Muscle layer of duodenum (tissue), 2 donors: ENCODE data around the gene RAD51B.
A peak's percentile ranks its signal among the peaks of the same experiment; 100 is the strongest.
"Not testable (repeated sequence)": the region's sequence is repeated elsewhere in the genome, so short reads cannot be mapped to it uniquely, and the experiment has no call there.

Experiments
- H3K27ac ChIP-seq: one replicate; pipeline ENCODE4 v1.7.0; 2013; ENCODE audit warnings: mild to moderate bottlenecking, low read length
- H3K27me3 ChIP-seq: one replicate; pipeline ENCODE4 v1.7.0; 2013; ENCODE audit warnings: low read depth, mild to moderate bottlenecking, control low read depth, low read length
- H3K36me3 ChIP-seq, 2 donors: one replicate each; pipeline ENCODE4 v1.7.0; 2013; ENCODE audit warnings: low read length in 2 of 2, control low read depth in 1 of 2, mild to moderate bottlenecking in 1 of 2; ENCODE audit not compliant: insufficient read depth in 2 of 2, control insufficient read depth in 1 of 2
- H3K4me1 ChIP-seq, 2 donors: one replicate each; pipeline ENCODE4 v1.7.0; 2013; ENCODE audit warnings: low read length in 2 of 2, mild to moderate bottlenecking in 2 of 2, control low read depth in 1 of 2, moderate library complexity in 1 of 2; ENCODE audit not compliant: insufficient read depth in 2 of 2, control insufficient read depth in 1 of 2
- H3K4me3 ChIP-seq, 2 donors: one replicate each; pipeline ENCODE4 v1.7.0; 2013; ENCODE audit warnings: low read length in 2 of 2, low read depth in 1 of 2, mild to moderate bottlenecking in 1 of 2
- H3K9me3 ChIP-seq, 2 donors: one replicate each; pipeline ENCODE4 v1.7.0; 2013; ENCODE audit warnings: low read length in 2 of 2, control low read depth in 1 of 2, mild to moderate bottlenecking in 1 of 2; ENCODE audit not compliant: control insufficient read depth in 1 of 2
- donor health status: healthy.

The RAD51B gene

DNA sequence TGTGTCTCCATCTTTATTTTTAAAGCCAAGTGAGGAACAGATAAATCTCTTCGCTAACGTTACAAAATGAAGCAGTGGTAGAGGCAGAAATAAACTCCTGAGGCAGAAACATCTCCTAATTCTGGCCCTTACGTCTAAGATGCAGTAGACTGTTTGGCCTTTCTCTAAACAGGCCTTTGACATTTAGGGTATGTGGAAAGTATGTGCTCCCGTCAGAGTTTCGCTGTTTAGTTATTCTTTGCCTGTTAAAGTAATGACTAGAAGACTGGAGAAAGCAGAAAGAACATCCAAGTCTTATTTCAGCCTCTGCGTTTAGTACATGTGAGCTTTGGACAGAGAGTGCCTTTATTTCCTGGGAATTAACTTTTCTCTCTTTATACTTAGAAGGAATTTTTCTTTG lies 216.6 kb downstream of the RAD51B start:
- H3K4me1 ChIP-seq: peaks cover under 1 to 3% of the 10 kb centered on the region in 2 donors
- peak overlapping the region; percentile 85 for H3K27ac ChIP-seq
- no peaks in the 10 kb centered on the region for H3K27me3 ChIP-seq
- no peaks in the 10 kb centered on the region for H3K9me3 ChIP-seq
- no peak overlapping the region for H3K4me3 ChIP-seq
- no peaks in the 10 kb centered on the region for H3K36me3 ChIP-seq

GRCh38 chr14:68039593-68039992 lies 220.0 kb downstream of the RAD51B start:
- Histone ChIP-seq H3K36me3 (no peaks in the 10 kb centered on the region), H3K9me3 (no peaks in the 10 kb centered on the region), H3K4me3 (no peak overlapping the region), H3K4me1 (peaks cover 9 to 18% of the 10 kb centered on the region in 2 donors), H3K27me3 (no peaks in the 10 kb centered on the region), H3K27ac (peak overlapping the region; percentile 42)

DNA sequence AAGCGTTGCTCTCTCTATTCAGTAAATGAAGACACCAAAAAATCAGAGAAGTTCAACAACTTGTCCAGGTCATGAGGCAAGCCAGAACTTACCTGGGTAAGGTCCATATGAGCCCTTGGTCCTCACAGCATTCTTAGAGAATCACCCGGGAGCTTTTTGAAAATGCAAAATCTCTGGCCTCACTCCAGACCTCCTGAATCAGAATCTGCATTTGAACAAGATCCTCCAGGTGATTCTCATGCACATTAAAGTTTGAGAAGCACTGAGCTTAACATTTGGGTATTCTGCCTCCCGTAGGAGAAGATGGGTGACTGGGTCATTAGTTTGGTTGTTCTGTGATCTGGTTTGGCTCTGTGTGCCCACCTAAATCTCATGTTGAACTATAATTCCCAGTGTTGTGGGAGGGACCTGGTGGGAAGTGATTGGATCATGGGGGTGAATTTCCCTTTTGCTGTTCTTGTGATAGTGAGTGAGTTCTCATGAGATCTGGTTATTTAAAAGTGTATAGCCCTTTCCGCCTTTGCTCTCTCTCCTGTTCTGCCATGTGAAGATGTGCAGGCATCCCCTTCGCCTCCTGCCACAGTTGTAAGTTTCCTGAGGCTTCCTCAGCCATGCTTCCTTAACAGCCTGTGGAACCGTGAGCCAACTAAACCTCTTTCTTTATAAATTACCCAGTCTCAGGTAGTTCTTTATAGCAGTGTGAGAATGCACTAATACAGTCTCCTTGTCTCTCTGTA lies 221.2 kb downstream of the RAD51B start:
- no peak overlapping the region for H3K27ac ChIP-seq
- peaks cover 6 to 18% of the 10 kb centered on the region in 2 donors for H3K4me1 ChIP-seq
- no peaks in the 10 kb centered on the region for H3K9me3 ChIP-seq

GRCh38 chr14:68041876-68042354 lies 222.3 kb downstream of the RAD51B start:
- Histone ChIP-seq H3K27ac (peak overlapping the region; percentile 65), H3K9me3 (no peaks in the 10 kb centered on the region), H3K36me3 (no peaks in the 10 kb centered on the region), H3K4me3 (no peak overlapping the region), H3K27me3 (no peaks in the 10 kb centered on the region), H3K4me1 (peaks cover 6 to 18% of the 10 kb centered on the region in 2 donors)

More for the DNA sequence above, 221.2 kb downstream of the RAD51B start:
- Histone ChIP-seq H3K4me3 (no peak overlapping the region), H3K27me3 (no peaks in the 10 kb centered on the region), H3K36me3 (no peaks in the 10 kb centered on the region)

- H3K9me3 ChIP-seq: no peaks in the 10 kb centered on the region
- no peak overlapping the region for H3K4me3 ChIP-seq
- H3K36me3 ChIP-seq: no peaks in the 10 kb centered on the region
- H3K27ac ChIP-seq: peak overlapping the region; percentile 21
- H3K27me3 ChIP-seq: no peaks in the 10 kb centered on the region
- peaks cover 6 to 18% of the 10 kb centered on the region in 2 donors for H3K4me1 ChIP-seq
Observed at GRCh38 chr14:68042586-68043210, 223.1 kb downstream of the RAD51B start.

DNA sequence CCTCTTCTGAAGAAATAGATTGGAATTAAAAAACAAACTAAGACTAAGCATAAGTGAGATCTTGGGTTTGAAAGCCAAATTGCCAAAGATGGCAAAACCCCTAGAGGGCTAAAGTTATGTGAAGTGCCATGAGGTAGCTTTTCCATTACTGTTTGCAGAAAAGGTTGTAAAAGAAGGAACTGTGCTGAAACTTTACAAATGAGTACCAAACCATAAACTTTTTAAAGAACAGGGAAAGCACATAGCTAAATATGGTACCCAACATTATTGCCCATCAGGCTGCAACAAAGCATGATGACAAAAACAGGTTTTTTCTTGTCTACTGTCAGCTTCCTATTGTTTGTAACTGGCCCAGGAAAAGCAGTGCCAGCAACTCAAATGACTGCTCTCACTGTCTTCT lies 224.2 kb downstream of the RAD51B start:
- H3K4me1 ChIP-seq: peaks cover 6 to 18% of the 10 kb centered on the region in 2 donors
- no peaks in the 10 kb centered on the region for H3K27me3 ChIP-seq
- H3K36me3 ChIP-seq: no peaks in the 10 kb centered on the region
- H3K27ac ChIP-seq: no peak overlapping the region
- no peaks in the 10 kb centered on the region for H3K9me3 ChIP-seq
- no peak overlapping the region for H3K4me3 ChIP-seq

GRCh38 chr14:68047906-68048305 lies 228.3 kb downstream of the RAD51B start:
- H3K27me3 ChIP-seq: no peaks in the 10 kb centered on the region
- no peaks in the 10 kb centered on the region for H3K36me3 ChIP-seq
- no peak overlapping the region for H3K27ac ChIP-seq
- no peak overlapping the region for H3K4me3 ChIP-seq
- no peaks in the 10 kb centered on the region for H3K9me3 ChIP-seq
- H3K4me1 ChIP-seq: peaks cover 0 to 9% of the 10 kb centered on the region in 2 donors

- H3K27ac ChIP-seq, H3K4me3 ChIP-seq, H3K27me3 ChIP-seq, H3K9me3 ChIP-seq, H3K4me1 ChIP-seq, H3K36me3 ChIP-seq: not testable (repeated sequence)
Observed at GRCh38 chr14:68048815-68049214, 229.2 kb downstream of the RAD51B start.

- no peak overlapping the region for H3K27ac ChIP-seq
- no peaks in the 10 kb centered on the region for H3K27me3 ChIP-seq
Observed at GRCh38 chr14:68050177-68050576, 230.6 kb downstream of the RAD51B start.

DNA sequence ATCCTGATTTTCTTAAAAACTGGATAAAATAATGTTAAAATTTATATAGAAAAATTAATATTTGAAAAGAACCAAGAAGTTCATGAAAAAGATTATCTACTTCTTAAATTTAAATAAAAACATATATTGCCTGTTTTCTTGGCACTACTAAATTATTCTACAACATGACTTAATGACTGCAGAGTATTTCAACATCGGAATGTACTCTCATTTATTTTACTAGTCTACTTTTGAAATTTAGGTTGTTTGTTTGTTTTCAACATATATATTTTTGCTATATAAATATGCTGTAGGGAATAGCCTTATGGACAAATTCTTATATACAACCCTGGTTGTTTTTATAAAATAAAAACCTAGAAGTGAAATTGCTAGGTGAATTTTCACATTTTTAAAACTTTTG lies 231.6 kb downstream of the RAD51B start:
- Histone ChIP-seq H3K4me3 (no peak overlapping the region), H3K27me3 (no peaks in the 10 kb centered on the region), H3K36me3 (no peaks in the 10 kb centered on the region), H3K9me3 (no peaks in the 10 kb centered on the region), H3K27ac (no peak overlapping the region), H3K4me1 (no peaks in the 10 kb centered on the region)

More at GRCh38 chr14:68050177-68050576, 230.6 kb downstream of the RAD51B start:
- Histone ChIP-seq H3K9me3 (no peaks in the 10 kb centered on the region), H3K4me3 (no peak overlapping the region), H3K36me3 (no peaks in the 10 kb centered on the region), H3K4me1 (no peaks in the 10 kb centered on the region)

GRCh38 chr14:68060198-68060597 lies 240.6 kb downstream of the RAD51B start:
- H3K27ac ChIP-seq: no peak overlapping the region

More at GRCh38 chr14:68060198-68060597, 240.6 kb downstream of the RAD51B start:
- H3K9me3 ChIP-seq: no peaks in the 10 kb centered on the region
- H3K27me3 ChIP-seq: no peaks in the 10 kb centered on the region
- no peaks in the 10 kb centered on the region for H3K36me3 ChIP-seq
- no peak overlapping the region for H3K4me3 ChIP-seq
- H3K4me1 ChIP-seq: peaks cover 0 to 5% of the 10 kb centered on the region in 2 donors
